ENCODE results near the gene RYK. TPM values are rescaled to one million over a fixed set of nuclear protein-coding genes. Genes with fewer than 3 reads are reported as not detected.

The RYK gene
- total RNA-seq, 1 experiment from 2014 or later: 55.2 TPM

GRCh38 chr3:134291319-134292254 lies 40.9 kb upstream of the RYK start:
- no peaks in the 10 kb centered on the region for H3K79me2 ChIP-seq (ENCODE audit: insufficient read depth, low read length)
- peaks cover 0 to 7% of the 10 kb centered on the region in 2 experiments; a peak in 1 of 4 replicates for H3K9me3 ChIP-seq (ENCODE audit: control insufficient read depth in 1 of 2, insufficient read depth in 1 of 2, low read depth in 1 of 2, low read length in 2 of 2)
- no peaks in the 10 kb centered on the region for H3K27me3 ChIP-seq (ENCODE audit: insufficient read depth, low read length)
- RAD21 ChIA-PET (ENCODE audit: low non-redundant PET in 1 of 2, low total read pairs in 2 of 2, uncharacterized antibody in 2 of 2, unreplicated experiment in 2 of 2): no interaction called here
- H3K9me2 ChIP-seq (ENCODE audit: insufficient read depth): no peaks in the 10 kb centered on the region
- 0 out of 2 replicates have a peak, but pooled peaks have one; percentile 22 for TF ChIP-seq CEBPB (IDR thresholded peaks at IDR 0.05; ENCODE audit: low read depth)
- TF ChIP-seq SP1 (IDR thresholded peaks at IDR 0.05; ENCODE audit: low read depth): no peak
- no peaks in the 10 kb centered on the region for H4K20me1 ChIP-seq (ENCODE audit: insufficient read depth)
- CTCF ChIA-PET: no interaction called here
- peak overlapping the region; percentile 50 for H2AFZ ChIP-seq (ENCODE audit: low read depth, low read length, poor library complexity, severe bottlenecking)
- no peak overlapping the region for H3K9ac ChIP-seq (ENCODE audit: low read length)
- H3K27ac ChIP-seq (ENCODE audit: low read depth, low read length): no peak overlapping the region
- no peak overlapping the region for H3K4me2 ChIP-seq (ENCODE audit: low read length)
- ATAC-seq (peak; percentile 40; the same call in 1 of the 2 replicates), DNase-seq (ENCODE audit: low read depth, low spot score) (no peak)
- H3K36me3 ChIP-seq (ENCODE audit: control insufficient read depth in 1 of 2, insufficient read depth in 2 of 2, low read length in 2 of 2): no peaks in the 10 kb centered on the region
- no TSS peak for BruUV-seq (replicated peaks)
- intact Hi-C loops (cut with micrococcal nuclease): no loop called here
- POLR2A ChIA-PET: no interaction called here
- H3K4me3 ChIP-seq (replicated peaks in 1 of 2; ENCODE audit: low read depth in 1 of 2, low read length in 2 of 2): no peak overlapping the region
- peaks cover 0 to 7% of the 10 kb centered on the region in 2 experiments; a peak in 1 of 4 replicates for H3K4me1 ChIP-seq (ENCODE audit: control insufficient read depth in 1 of 2, insufficient read depth in 2 of 2, low read length in 2 of 2)

GRCh38 chr3:134287512-134287911 lies 36.9 kb upstream of the RYK start:
- Histone ChIP-seq H3K4me2 (ENCODE audit: low read length) (no peak overlapping the region), H4K20me1 (ENCODE audit: insufficient read depth) (no peaks in the 10 kb centered on the region), H3K36me3 (ENCODE audit: control insufficient read depth in 1 of 2, insufficient read depth in 2 of 2, low read length in 2 of 2) (no peaks in the 10 kb centered on the region), H3K27ac (ENCODE audit: low read depth, low read length) (no peak overlapping the region), H3K4me3 (replicated peaks in 1 of 2; ENCODE audit: low read depth in 1 of 2, low read length in 2 of 2) (no peak overlapping the region), H3K4me1 (ENCODE audit: control insufficient read depth in 1 of 2, insufficient read depth in 2 of 2, low read length in 2 of 2) (peaks cover 0 to 7% of the 10 kb centered on the region in 2 experiments; a peak in 1 of 4 replicates), H3K9me2 (ENCODE audit: insufficient read depth) (no peaks in the 10 kb centered on the region), H3K79me2 (ENCODE audit: insufficient read depth, low read length) (no peaks in the 10 kb centered on the region), H3K27me3 (ENCODE audit: insufficient read depth, low read length) (no peaks in the 10 kb centered on the region), H2AFZ (ENCODE audit: low read depth, low read length, poor library complexity, severe bottlenecking) (no peak overlapping the region), H3K9me3 (ENCODE audit: control insufficient read depth in 1 of 2, insufficient read depth in 1 of 2, low read depth in 1 of 2, low read length in 2 of 2) (no peaks in the 10 kb centered on the region), H3K9ac (ENCODE audit: low read length) (no peak overlapping the region)
- no TSS peak for BruUV-seq (replicated peaks)
- RAD21 ChIA-PET (ENCODE audit: low non-redundant PET in 1 of 2, low total read pairs in 2 of 2, uncharacterized antibody in 2 of 2, unreplicated experiment in 2 of 2): no interaction called here
- no peak for TF ChIP-seq ZFX (IDR thresholded peaks at IDR 0.05)
- no peak for TF ChIP-seq REST (IDR thresholded peaks at IDR 0.05; ENCODE audit: low read depth)
- POLR2A ChIA-PET: no interaction called here
- DNase-seq (ENCODE audit: low read depth, low spot score): no peak
- no peak for ATAC-seq
- intact Hi-C loops (cut with micrococcal nuclease): no loop called here
- CTCF ChIA-PET: no interaction called here

All from HCT116 (cell line).